Peyer's patch (tissue), 4 donors: ENCODE data around the gene ELK3. TPM values are rescaled to one million over a fixed set of nuclear protein-coding genes. Genes with fewer than 3 reads are reported as not detected.

Experiments
- DNase-seq, 3 donors: peaks; one replicate each; pipeline ENCODE4 v3.0.0-alpha.2; 2017 to 2019
- H3K27ac ChIP-seq, 4 donors: fragments of 200-600 bp; sonication (generic); one replicate each; pipeline ENCODE4 v1.5.1; 2016 to 2019
- H3K27me3 ChIP-seq, 2 donors: fragments of 200-600 bp; sonication (generic); one replicate each; pipeline ENCODE4 v1.5.1; 2019
- H3K36me3 ChIP-seq, 3 donors: fragments of 200-600 bp; sonication (generic); one replicate each; pipeline ENCODE4 v1.5.1; 2016 to 2019
- H3K4me1 ChIP-seq, 4 donors: fragments of 200-600 bp; sonication (generic); one replicate each; pipeline ENCODE4 v1.5.1; 2016 to 2019
- H3K4me3 ChIP-seq, 4 donors: fragments of 200-600 bp; sonication (generic); 1 replicate in 3 of 4; 2 replicates in 1 of 4; pipeline ENCODE4 v1.5.1; 2016 to 2019; ENCODE audit warnings: mild to moderate bottlenecking in 1 of 4
- H3K9me3 ChIP-seq, 4 donors: fragments of 200-600 bp; sonication (generic); one replicate each; pipeline ENCODE4 v1.5.1; 2016 to 2019; ENCODE audit warnings: mild to moderate bottlenecking in 1 of 4
- POLR2A ChIP-seq, 2 donors: fragments of 450-650 bp; IDR thresholded peaks; one replicate each; pipeline ENCODE4 v1.5.1; 2017; ENCODE audit warnings: antibody characterized with exemption in 2 of 2, mild to moderate bottlenecking in 2 of 2, moderate library complexity in 2 of 2
- total RNA-seq, 4 donors: library from RNA; depleted of rRNA; stranded (reverse); fragments of >200 nt; gene quantifications; one replicate each; pipeline ENCODE4 v1.1.0, GENCODE V29; 2016
- TF ChIP-seq, protein P1 (sequence below), 6 experiments: fragments of 450-650 bp in 4 of 6; fragments of 200-600 bp in 2 of 6; sonication (generic) in 1 of 6; IDR thresholded peaks; one replicate each; pipeline ENCODE4 v1.5.1; 2017 to 2019; ENCODE audit warnings: antibody characterized with exemption in 6 of 6, mild to moderate bottlenecking in 3 of 6, moderate library complexity in 1 of 6

The ELK3 gene
- total RNA-seq, 4 donors from 2014 or later = 5.1 to 23.9 (median 9.4) TPM

DNA sequence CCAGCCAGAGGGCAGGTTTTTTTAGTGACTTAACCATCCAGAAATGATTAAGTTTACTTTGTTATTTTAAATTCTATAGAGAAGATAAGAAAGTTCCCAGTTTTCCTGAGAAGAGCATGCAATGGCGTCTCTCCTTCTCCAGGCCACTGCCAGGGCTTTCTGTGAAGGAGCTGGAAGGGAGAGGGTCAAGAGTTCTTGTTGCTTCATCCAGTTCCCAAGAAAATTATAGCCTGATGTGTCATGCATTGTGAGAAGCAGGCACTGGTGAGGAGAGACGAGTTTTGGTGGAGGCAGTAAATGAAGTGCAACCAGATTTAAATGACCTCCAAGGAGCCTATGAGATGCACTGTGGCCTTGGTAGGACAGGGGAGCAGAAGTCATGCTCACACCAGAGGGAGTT is 14.2 kb downstream of the ELK3 start:
- Histone ChIP-seq H3K27me3 (no peaks in the 10 kb centered on the region), H3K4me3 (no peak overlapping the region), H3K27ac (peak overlapping the region in 1 of 4 donors; percentile 55), H3K4me1 (peaks cover 0 to 11% (median 8%) of the 10 kb centered on the region in 4 donors), H3K36me3 (no peaks in the 10 kb centered on the region), H3K9me3 (no peaks in the 10 kb centered on the region)
- DNase-seq = no peak
- no peak for TF ChIP-seq POLR2A (IDR thresholded peaks at IDR 0.05)
- TF ChIP-seq, protein P1, sequence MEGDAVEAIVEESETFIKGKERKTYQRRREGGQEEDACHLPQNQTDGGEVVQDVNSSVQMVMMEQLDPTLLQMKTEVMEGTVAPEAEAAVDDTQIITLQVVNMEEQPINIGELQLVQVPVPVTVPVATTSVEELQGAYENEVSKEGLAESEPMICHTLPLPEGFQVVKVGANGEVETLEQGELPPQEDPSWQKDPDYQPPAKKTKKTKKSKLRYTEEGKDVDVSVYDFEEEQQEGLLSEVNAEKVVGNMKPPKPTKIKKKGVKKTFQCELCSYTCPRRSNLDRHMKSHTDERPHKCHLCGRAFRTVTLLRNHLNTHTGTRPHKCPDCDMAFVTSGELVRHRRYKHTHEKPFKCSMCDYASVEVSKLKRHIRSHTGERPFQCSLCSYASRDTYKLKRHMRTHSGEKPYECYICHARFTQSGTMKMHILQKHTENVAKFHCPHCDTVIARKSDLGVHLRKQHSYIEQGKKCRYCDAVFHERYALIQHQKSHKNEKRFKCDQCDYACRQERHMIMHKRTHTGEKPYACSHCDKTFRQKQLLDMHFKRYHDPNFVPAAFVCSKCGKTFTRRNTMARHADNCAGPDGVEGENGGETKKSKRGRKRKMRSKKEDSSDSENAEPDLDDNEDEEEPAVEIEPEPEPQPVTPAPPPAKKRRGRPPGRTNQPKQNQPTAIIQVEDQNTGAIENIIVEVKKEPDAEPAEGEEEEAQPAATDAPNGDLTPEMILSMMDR (IDR thresholded peaks at IDR 0.05) = no peak

DNA sequence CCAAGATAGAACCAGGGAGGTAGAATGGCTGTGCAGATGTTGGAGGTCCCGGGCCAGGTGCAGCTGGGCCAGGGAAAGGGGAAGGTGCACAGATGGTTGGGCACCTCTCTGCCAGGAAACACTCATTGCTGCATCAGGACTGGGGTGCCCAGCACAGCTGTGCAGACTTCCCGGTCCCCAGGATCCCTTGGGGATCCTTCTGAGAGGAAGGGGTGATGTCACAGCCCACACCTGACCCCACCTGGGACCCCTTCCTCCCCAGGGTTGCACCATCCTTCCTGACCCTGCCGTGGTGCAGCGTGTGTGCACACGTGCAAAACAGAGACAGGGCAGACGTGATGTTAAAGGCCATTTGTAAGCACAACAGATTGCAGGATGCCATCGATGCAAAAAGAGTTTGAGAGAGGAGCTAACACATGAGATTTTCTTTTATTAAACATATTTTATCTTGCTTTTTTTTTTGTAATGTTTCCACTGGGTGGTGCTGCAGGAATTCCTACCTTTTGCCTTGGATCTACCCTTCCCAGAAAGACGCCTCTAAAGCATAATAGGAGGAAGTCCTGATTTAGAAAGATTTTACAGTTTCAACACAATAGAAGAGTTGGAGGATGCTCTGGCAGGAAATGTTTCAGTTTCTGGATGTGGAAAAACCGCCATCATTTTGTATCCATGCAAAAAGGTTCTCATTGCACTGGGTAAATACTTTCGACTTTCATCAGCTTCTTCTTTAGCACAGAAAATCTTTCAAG is 14.8 kb downstream of the ELK3 start:
- H3K4me1 ChIP-seq = peaks cover 0 to 14% (median 8%) of the 10 kb centered on the region in 4 donors
- peak in 2 of 3 donors; percentile 74 to 75 for DNase-seq

DNA sequence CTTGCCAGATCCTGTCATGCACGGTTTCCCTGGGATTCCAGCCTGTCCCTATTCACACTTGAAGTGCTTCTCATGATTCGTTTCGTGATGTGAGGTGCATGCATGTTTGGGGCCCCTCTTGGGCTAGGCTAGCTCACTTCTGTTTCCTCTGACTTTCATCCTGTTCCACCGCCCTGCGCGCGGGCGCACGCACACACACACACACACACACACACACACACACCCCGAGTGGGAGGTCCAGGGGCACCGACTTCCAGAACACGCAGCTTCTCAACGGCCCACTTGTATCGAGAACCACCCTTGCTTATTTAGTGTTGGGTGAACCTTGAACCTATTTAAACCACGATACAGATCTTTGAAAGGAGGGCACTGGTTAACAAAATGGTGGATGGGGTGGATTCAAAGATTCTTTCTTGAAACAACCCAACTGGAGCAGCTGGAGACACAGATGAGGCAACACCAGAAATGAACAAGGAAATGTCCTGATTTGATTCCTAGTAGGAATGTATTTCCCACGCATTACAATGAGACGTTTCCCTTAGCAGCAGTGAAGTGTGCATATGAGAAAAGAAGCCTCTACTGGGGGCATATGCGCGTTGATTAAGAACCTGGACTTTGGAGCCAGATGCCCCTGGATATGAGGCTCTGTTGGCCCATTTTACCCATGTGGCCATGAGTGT is 16.3 kb downstream of the ELK3 start:
- peaks cover 0 to 16% (median 11%) of the 10 kb centered on the region in 4 donors for H3K4me1 ChIP-seq
- no peaks in the 10 kb centered on the region for H3K27me3 ChIP-seq
- no peak overlapping the region for H3K4me3 ChIP-seq
- TF ChIP-seq POLR2A (IDR thresholded peaks at IDR 0.05) = no peak
- TF ChIP-seq, protein P1 (IDR thresholded peaks at IDR 0.05) = no peak
- H3K9me3 ChIP-seq = no peaks in the 10 kb centered on the region
- peak in 2 of 3 donors; percentile 54 to 68 for DNase-seq
- H3K27ac ChIP-seq = peak overlapping the region; percentile 13 to 54 (median 28)
- H3K36me3 ChIP-seq = no peaks in the 10 kb centered on the region

More for the DNA sequence above, 14.8 kb downstream of the ELK3 start:
- H3K36me3 ChIP-seq = no peaks in the 10 kb centered on the region
- TF ChIP-seq POLR2A (IDR thresholded peaks at IDR 0.05) = no peak
- TF ChIP-seq, protein P1 (IDR thresholded peaks at IDR 0.05) = no peak
- no peaks in the 10 kb centered on the region for H3K9me3 ChIP-seq
- H3K27me3 ChIP-seq = no peaks in the 10 kb centered on the region
- H3K4me3 ChIP-seq = no peak overlapping the region
- H3K27ac ChIP-seq = peak overlapping the region in 2 of 4 donors; percentile 13 to 55

DNA sequence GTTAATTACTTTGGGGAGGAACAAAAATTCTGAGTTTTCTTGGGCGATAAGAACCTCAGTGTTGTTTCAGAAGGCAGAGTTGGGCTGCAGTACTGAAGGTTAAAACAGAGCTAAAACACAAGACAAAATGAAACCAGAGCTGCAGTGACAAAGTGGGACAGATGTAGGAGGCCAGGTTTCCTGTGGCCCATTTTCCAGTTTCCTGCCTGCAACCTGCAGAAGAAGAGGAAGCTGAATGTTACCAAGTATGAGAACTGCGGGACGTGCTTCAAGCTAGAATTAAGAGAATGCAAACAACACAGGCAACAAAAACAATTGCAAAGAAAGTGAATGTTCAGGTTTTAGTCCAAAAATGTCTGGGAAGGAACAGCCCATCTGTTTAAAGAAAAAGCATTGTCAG is 17.8 kb downstream of the ELK3 start:
- TF ChIP-seq, protein P1 (IDR thresholded peaks at IDR 0.05) = no peak
- no peak for TF ChIP-seq POLR2A (IDR thresholded peaks at IDR 0.05)
- H3K27ac ChIP-seq = peak overlapping the region in 2 of 4 donors; percentile 31 to 56

DNA sequence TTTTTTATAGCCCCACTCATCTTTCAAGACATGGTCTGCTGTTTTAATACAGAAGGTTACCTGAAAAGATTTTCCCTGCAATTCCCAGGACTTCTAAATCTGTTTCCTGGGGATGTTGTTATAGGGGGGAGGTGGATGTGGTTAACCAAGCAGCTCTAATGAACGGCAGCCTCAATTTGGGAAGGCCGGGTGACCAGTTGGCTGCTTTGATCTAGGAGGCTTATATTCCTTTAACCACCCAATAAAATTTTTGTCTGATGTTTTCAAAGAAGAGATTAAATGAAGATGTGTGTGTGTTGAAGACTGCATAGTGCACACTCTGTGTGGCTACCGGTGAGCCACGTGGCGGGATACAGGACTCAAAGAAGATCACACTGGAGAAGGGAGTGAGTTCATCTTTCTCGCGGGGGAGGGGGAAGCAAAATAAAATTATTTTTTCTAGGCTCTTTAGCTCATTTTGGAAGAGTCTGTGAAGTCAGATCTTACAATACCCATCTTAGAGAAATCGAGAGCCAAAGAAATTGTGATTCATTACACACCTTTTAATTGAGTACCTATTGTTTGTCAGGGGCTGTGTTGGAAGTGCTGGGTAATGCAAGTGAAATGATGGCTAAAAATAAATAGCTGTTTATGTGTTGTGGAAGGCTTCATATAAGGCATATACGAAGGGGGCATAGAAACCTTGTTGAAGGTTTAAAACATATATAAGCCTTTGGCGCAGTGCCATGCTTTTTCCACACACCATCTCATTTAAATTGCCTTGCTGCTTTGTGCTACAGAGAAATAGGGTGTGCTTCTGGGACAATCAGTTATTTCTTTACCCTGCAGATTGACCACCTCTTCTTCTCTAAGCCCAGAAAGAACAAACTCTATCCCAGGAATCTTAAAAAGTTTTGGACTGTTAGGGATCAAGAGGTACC is 18.5 kb downstream of the ELK3 start:
- Histone ChIP-seq H3K4me3 (no peak overlapping the region), H3K27me3 (no peaks in the 10 kb centered on the region), H3K9me3 (no peaks in the 10 kb centered on the region), H3K36me3 (no peaks in the 10 kb centered on the region), H3K27ac (peak overlapping the region in 3 of 4 donors; percentile 31 to 56 (median 31)), H3K4me1 (peaks cover 0 to 16% (median 12%) of the 10 kb centered on the region in 4 donors)
- no peak for DNase-seq
- no peak for TF ChIP-seq POLR2A (IDR thresholded peaks at IDR 0.05)
- TF ChIP-seq, protein P1 (IDR thresholded peaks at IDR 0.05) = no peak

More for the DNA sequence above, 17.8 kb downstream of the ELK3 start:
- H3K9me3 ChIP-seq = no peaks in the 10 kb centered on the region
- H3K27me3 ChIP-seq = no peaks in the 10 kb centered on the region
- no peaks in the 10 kb centered on the region for H3K36me3 ChIP-seq
- H3K4me3 ChIP-seq = no peak overlapping the region
- H3K4me1 ChIP-seq = peaks cover 0 to 16% (median 12%) of the 10 kb centered on the region in 4 donors
- no peak for DNase-seq
